ENCODE data around the gene NME3. TPM values are rescaled to one million over a fixed set of nuclear protein-coding genes. Genes with fewer than 3 reads are reported as not detected.

NME3 gene
- total RNA-seq, 1 donor from 2014 or later: 326 TPM

- Histone ChIP-seq H3K27ac (no peak overlapping the region), H3K4me1 (no peaks in the 10 kb centered on the region), H3K27me3 (no peaks in the 10 kb centered on the region), H3K36me3 (peaks cover 60 to 69% of the 10 kb centered on the region in 2 donors), H3K9me3 (no peaks in the 10 kb centered on the region), H3K4me3 (no peak overlapping the region)
- intact Hi-C loops (cut with DNase I): no loop called here
- DNase-seq (ENCODE audit: low spot score in 2 of 2): no peak
- TF ChIP-seq CTCF (IDR thresholded peaks at IDR 0.05): no peak
These were observed 39.7 kb downstream of the NME3 start for GRCh38 chr16:1731603-1732002.

- Histone ChIP-seq H3K36me3 (peaks cover 65 to 74% of the 10 kb centered on the region in 2 donors), H3K27ac (no peak overlapping the region), H3K4me1 (no peaks in the 10 kb centered on the region), H3K27me3 (no peaks in the 10 kb centered on the region), H3K4me3 (no peak overlapping the region), H3K9me3 (no peaks in the 10 kb centered on the region)
- intact Hi-C loops (cut with DNase I): no loop called here
- no peak for DNase-seq (ENCODE audit: low spot score in 2 of 2)
- no peak for TF ChIP-seq CTCF (IDR thresholded peaks at IDR 0.05)
These were observed 40.3 kb downstream of the NME3 start for GRCh38 chr16:1731073-1731472.

- H3K27me3 ChIP-seq: no peaks in the 10 kb centered on the region
- TF ChIP-seq CTCF (IDR thresholded peaks at IDR 0.05): no peak
- no peak for DNase-seq (ENCODE audit: low spot score in 2 of 2)
- no peaks in the 10 kb centered on the region for H3K9me3 ChIP-seq
- no peak overlapping the region for H3K27ac ChIP-seq
- peaks cover 63 to 82% of the 10 kb centered on the region in 2 donors for H3K36me3 ChIP-seq
- intact Hi-C loops (cut with DNase I): no loop called here
- H3K4me3 ChIP-seq: no peak overlapping the region
- H3K4me1 ChIP-seq: no peaks in the 10 kb centered on the region
These were observed 41.9 kb downstream of the NME3 start for GRCh38 chr16:1729445-1729844.

- Histone ChIP-seq H3K4me1 (no peaks in the 10 kb centered on the region), H3K36me3 (peaks cover 59 to 82% of the 10 kb centered on the region in 2 donors), H3K9me3 (no peaks in the 10 kb centered on the region), H3K4me3 (no peak overlapping the region), H3K27me3 (no peaks in the 10 kb centered on the region), H3K27ac (no peak overlapping the region)
- no peak for TF ChIP-seq CTCF (IDR thresholded peaks at IDR 0.05)
- no peak for DNase-seq (ENCODE audit: low spot score in 2 of 2)
- intact Hi-C loops (cut with DNase I): no loop called here
These were observed 42.3 kb downstream of the NME3 start for GRCh38 chr16:1729026-1729425.

GRCh38 chr16:1727651-1728624 is 43.4 kb downstream of the NME3 start:
- intact Hi-C loops (cut with DNase I): no loop called here
- Histone ChIP-seq H3K9me3 (no peaks in the 10 kb centered on the region), H3K4me1 (peaks cover 0 to 4% of the 10 kb centered on the region in 2 donors), H3K27me3 (no peaks in the 10 kb centered on the region), H3K4me3 (no peak overlapping the region), H3K27ac (no peak overlapping the region), H3K36me3 (peaks cover 48 to 71% of the 10 kb centered on the region in 2 donors)
- DNase-seq (ENCODE audit: low spot score in 2 of 2): no peak
- no peak for TF ChIP-seq CTCF (IDR thresholded peaks at IDR 0.05)
